Activated CD4-positive, alpha-beta T cell treated with anti-CD3 and anti-CD28 coated beads, Interleukin-2, Interleukin-6, amounts not matched to agents 100 ng/mL and 50 ng/mL, durations not matched to agents 16 hours and 8 hours (primary cell): ENCODE data around the gene NRSN2.

ENCODE experiments used
- DNase-seq: peaks from one replicate; pipeline ENCODE4 v3.0.0-alpha.2; 2020

NRSN2 gene

DNA sequence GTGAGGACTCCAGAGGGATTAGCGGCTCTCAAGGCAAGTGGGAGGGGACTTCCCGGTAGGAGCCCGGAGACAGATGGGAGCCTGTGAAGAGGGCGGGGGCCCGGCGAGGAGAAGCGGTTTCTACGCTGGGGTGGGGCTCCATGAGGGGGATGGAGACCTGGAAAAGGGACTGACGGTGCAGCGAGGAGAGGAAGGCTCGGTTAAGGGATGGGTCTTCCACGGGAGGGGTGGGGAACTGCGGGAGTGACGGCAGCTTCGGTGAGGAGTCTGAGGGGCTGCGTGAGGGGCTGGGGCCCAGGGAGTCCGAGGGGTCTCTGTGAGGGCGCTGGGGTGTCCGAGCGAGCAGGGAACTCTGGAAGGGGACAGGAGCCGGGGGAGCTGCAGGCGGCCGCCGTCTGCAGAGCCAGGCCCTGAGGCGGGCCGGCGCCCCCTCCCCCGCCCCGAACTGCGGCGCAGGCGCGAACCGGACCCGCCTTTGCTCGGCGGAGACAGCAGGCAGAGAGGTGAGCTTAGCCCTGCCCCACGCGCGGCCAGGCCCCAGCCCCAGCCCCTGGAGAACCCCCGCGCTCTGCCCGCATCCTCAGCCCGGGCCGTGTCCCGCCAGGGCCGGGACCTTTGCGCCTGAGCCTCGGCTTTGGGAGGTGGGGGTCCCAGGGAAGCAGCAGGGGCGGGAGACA is at the start of gene NRSN2:
NRSN2 (plus strand) TSS at position 472 of the 677 bp plus-strand sequence. CDS start 2,533 bp downstream, outside the sequence.
- DNase-seq: peak; percentile 35

- peak; percentile 66 for DNase-seq
Observed at GRCh38 chr20:297925-298775, 48.8 kb upstream of the NRSN2 start.

- no peak for DNase-seq
Observed at GRCh38 chr20:298776-299391, 48.0 kb upstream of the NRSN2 start.

- no peak for DNase-seq
Observed at GRCh38 chr20:300345-300990, 46.4 kb upstream of the NRSN2 start.

DNA sequence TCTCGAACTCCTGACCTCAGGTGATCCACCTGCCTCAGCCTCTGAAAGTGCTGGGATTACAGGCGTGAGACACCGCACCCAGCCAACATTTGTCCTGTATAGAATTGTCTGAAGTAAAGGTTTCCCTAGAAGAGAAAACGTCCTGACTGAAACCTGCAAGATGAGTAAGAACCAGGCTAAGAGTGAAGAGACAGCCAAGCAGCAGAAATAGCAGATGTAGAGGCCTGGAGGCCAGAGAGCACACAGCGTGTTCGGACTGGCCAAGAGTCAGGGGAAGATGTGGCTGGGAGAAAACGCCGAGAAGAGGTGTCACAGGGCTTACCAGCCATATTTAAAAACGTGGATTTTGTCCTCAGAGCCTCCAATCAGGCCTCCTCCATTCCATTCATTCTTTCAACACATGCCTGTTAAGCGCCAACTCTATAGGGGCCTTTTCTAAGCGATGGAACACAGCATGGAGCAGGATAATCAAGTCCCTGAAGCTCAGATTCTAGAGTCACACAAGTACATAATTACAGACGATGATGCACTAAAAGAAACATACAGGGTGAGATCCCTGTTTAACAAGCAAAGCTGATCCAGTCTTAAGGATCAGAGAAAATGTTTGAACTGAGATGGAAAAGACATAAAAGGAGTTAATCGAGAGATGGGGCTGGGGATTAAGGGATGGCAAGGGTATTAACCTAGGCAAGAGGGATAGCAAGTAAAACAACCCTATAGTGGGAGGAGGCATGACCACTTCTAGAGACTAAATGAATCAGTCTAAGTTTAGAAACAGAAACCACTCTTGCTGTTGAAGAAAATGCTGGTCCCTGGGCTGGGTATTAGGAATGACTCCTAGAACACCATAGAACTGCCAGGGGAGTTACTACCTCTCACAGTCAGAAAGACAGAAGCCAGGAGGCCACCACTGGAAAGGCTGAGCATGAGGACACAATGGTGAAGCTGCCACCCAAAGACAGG is 44.7 kb upstream of the NRSN2 start:
- DNase-seq: peak; percentile 29

DNA sequence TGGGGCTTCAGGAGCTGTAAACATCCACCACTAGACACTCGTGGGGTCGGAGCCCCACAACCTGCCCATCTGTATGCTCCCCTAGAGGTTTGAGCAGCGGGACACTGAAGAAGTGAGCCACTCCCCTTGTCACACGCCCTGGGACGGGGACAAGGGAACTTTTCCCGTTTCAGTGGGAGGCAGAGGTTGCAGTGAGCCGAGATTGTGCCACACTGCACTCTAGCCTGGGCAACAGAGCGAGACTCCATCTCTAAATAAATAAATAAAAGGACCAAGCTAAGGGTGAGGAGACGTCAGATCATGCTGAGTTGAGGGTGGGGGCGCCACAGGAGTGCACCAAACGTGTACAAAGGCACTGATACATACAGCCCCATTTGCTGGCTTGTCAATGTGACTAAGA is 41.2 kb upstream of the NRSN2 start:
- no peak for DNase-seq

GRCh38 chr20:308427-309038 is 38.4 kb upstream of the NRSN2 start:
- no peak for DNase-seq

DNA sequence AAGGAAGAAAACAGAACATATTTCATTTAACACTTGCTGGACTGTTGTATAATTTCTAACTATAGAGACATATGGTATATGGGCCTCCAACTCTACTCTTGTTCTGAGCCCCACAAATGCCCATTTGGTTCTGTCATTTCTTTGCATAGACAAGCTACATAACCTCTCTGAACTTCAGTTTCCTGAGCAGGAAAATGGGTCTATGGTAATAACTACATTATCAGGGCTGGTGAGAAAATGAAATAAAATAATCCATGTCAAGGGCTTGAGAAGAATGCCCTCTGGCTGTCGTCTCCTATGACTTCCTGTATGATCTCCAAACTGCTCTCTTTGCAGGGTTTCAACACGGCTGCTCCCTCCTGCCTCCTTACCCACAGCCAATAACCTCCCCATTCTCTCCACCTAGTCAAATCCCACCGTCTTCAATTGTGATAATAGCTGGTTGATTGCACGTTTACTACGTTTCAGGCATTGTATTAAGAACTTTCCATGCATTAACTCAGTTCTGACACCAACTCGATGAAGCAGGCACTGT is 37.5 kb upstream of the NRSN2 start:
- no peak for DNase-seq

DNA sequence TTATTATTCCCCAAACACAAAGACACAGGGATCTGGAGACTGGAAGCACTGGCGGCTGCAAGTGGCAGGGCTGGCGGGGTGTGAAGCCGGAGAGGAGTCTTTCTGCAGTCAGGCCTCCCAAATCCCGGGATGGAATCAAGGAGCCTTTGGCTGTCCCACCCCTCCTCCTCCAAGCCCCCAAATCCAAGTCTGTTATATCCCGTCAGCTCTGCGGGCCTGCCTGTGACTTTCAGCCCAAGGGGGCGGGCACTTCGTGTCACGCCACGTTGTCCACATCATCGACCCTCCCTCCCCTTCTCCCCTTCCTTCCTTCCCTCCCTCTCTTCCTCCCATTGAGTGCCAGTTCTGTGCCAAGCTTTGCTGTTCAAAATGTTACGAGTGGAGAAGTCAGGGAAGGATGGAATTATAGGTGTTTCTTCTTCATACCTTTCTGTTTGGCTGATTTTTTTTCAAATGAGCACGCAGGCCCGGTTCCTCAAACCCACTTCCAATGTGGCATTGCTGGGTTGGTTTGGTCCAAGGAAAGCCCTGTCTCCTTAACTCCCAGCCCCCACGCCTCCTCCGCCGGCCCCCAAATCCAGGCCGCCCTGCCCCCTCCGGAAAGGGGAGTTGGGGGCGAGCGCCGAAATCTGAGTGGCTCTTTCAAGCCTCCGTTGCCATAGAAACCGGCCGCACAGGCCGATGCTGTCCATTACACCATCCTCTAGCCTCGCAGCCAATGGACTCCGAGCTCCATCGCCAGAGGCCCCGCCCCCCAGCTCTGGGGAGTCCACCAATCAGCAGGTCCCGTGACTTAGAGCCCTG is 36.9 kb upstream of the NRSN2 start:
- DNase-seq: peak; percentile 90

DNA sequence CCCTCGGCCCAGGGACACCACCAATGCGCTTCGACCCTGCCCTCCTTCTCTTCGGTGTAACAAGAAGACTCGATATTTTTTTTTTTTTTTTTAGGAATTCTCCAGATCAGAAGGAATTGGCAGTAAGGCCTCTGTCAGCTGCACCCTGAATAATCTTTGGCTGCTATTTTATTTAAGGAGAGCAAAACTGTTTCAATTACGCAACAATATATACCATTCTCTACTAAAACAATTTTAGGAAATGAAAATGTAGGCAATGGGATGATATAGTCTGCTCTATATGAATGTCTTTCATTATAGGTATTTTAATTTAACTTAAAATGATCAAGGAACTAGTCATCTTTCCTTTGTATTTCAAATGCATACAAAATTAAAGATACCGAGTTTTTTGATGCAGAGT is 36.3 kb upstream of the NRSN2 start:
- DNase-seq: no peak

DNA sequence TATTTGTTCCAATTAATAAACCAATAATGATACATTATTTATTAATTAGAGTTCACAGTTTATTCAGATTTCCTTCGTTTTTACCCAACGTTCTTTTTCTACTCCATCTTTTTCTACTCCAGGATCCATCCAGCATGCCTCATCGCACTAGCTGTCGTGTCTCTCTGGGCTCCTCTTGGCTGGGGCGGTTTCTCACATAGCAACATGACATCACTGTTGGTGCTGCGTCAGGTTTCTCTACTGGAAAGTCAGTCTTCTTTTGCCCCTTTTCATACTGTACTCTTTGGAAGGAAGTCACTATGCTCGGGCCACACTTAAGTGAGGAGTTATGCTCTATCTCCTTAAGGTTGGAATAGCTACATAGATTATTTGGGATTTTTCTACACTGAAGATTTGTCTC is 35.3 kb upstream of the NRSN2 start:
- DNase-seq: no peak

GRCh38 chr20:312067-312466 is 34.8 kb upstream of the NRSN2 start:
- DNase-seq: no peak

- no peak for DNase-seq
Observed at GRCh38 chr20:312866-313265, 34.0 kb upstream of the NRSN2 start.

GRCh38 chr20:313402-313801 is 33.5 kb upstream of the NRSN2 start:
- DNase-seq: no peak

- no peak for DNase-seq
Observed at GRCh38 chr20:313948-314347, 33.0 kb upstream of the NRSN2 start.

DNA sequence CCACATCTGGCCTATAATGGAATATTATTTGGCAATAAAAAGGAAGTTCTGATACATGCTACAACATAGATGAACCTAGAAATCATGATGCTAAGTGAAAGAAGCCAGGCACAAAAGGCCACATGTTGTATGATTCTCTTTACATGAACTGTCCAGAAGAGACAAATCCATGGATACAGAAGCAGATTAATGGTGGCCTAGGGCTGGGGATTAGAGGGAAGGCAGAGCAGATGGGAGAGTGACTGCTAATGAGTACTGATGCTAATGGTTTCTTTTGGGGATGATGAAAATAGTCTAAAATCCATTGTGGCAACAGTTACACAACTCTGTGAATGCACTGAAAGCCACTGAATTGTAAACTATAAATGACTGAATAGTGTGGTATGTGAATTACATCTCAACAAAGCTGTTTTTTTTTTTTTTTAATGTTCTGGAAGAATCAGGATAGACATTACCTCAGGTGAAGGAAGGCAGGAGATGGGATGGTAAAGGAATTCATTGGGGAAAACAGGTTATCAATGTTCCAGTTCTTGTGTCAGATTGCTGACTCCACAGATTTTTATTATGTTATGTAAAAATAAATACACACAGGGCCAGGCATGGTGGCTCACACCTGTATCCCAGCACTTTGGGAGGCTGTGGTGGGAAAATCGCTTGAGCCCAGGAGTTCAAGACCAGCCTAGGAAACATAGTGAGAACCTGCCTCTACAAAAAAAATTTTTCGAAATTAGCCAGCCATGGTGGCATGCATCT is 30.4 kb upstream of the NRSN2 start:
- DNase-seq: no peak

GRCh38 chr20:324177-325044 is 22.5 kb upstream of the NRSN2 start:
- peak; percentile 94 for DNase-seq

- DNase-seq: peak; percentile 98
Observed at GRCh38 chr20:325045-325888, 21.6 kb upstream of the NRSN2 start, which contains the start of gene SOX12. Gene SOX12 (plus strand): TSS chr20:325552. CDS start chr20:325925, 373 bp downstream.
